HG03460 (cell line): Measurements from ENCODE around the gene ALPP.
"Not testable (repeated sequence)": the region's sequence is repeated elsewhere in the genome, so short reads cannot be mapped to it uniquely, and the experiment has no call there.

Experiments
- ATAC-seq: cut with Tn5 transposase; IDR thresholded peaks from one replicate; pipeline ENCODE4 v1.9.1; 2021; ENCODE audit not compliant: unreplicated experiment

The ALPP gene

GRCh38 chr2:232378735-232379151 lies at the start of gene ALPP:
ALPP (plus strand) TSS chr2:232378751; CDS start chr2:232378803, 52 bp downstream.
- not testable (repeated sequence) for ATAC-seq

- ATAC-seq, result no peak
Measured at GRCh38 chr2:232329716-232330067, 48.9 kb upstream of the ALPP start.

GRCh38 chr2:232330068-232330999 lies 48.2 kb upstream of the ALPP start:
- ATAC-seq, result no peak

GRCh38 chr2:232331061-232331460 lies 47.5 kb upstream of the ALPP start:
- not testable (repeated sequence) for ATAC-seq

GRCh38 chr2:232331641-232332040 lies 46.9 kb upstream of the ALPP start:
- not testable (repeated sequence) for ATAC-seq

- not testable (repeated sequence) for ATAC-seq
Measured at GRCh38 chr2:232332244-232332939, 46.2 kb upstream of the ALPP start.

- ATAC-seq, result no peak
Measured at GRCh38 chr2:232332940-232333259, 45.7 kb upstream of the ALPP start.

- ATAC-seq, result no peak
Measured at GRCh38 chr2:232333361-232334135, 45.0 kb upstream of the ALPP start.

GRCh38 chr2:232334136-232334884 lies 44.2 kb upstream of the ALPP start:
- not testable (repeated sequence) for ATAC-seq

- not testable (repeated sequence) for ATAC-seq
Measured at GRCh38 chr2:232334885-232335205, 43.7 kb upstream of the ALPP start.

- not testable (repeated sequence) for ATAC-seq
Measured at GRCh38 chr2:232335206-232335858, 43.2 kb upstream of the ALPP start.

- ATAC-seq, result no peak
Measured at GRCh38 chr2:232335859-232336215, 42.7 kb upstream of the ALPP start.

- ATAC-seq, result no peak
Measured at GRCh38 chr2:232336241-232336736, 42.3 kb upstream of the ALPP start.

- no peak for ATAC-seq
Measured at GRCh38 chr2:232336981-232337720, 41.4 kb upstream of the ALPP start.

- not testable (repeated sequence) for ATAC-seq
Measured at GRCh38 chr2:232338094-232338758, 40.3 kb upstream of the ALPP start.

GRCh38 chr2:232338759-232339106 lies 39.8 kb upstream of the ALPP start:
- ATAC-seq, result no peak

- ATAC-seq, result no peak
Measured at GRCh38 chr2:232339121-232340081, 39.1 kb upstream of the ALPP start.
